H9 (cell line): ENCODE results near the gene MAD1L1. TPM values are rescaled to one million over a fixed set of nuclear protein-coding genes. Genes with fewer than 3 reads are reported as not detected.

Experiments
- DNase-seq: peaks from one replicate; pipeline ENCODE4 v3.0.0-alpha.2; 2017
- H2AFZ ChIP-seq: one replicate; pipeline ENCODE4 v1.6.1; 2013; ENCODE audit warnings: mild to moderate bottlenecking, low read length, control low read depth, moderate library complexity
- H2AK5ac ChIP-seq: 2 replicates; pipeline ENCODE4 v1.6.1; 2013; ENCODE audit warnings: low read length, control low read depth, mixed read lengths; ENCODE audit not compliant: insufficient read length
- H2BK120ac ChIP-seq: one replicate; pipeline ENCODE4 v1.6.1; 2013; ENCODE audit warnings: low read depth, mild to moderate bottlenecking, low read length, control low read depth, inconsistent platforms; ENCODE audit not compliant: poor library complexity, severe bottlenecking
- H2BK12ac ChIP-seq: 2 replicates; pipeline ENCODE4 v1.6.1; 2013; ENCODE audit warnings: low read length, control low read depth, mixed read lengths, low read depth; ENCODE audit not compliant: insufficient read length
- H2BK15ac ChIP-seq: 2 replicates; pipeline ENCODE4 v1.6.1; 2013; ENCODE audit warnings: low read depth, low read length, control low read depth
- H2BK20ac ChIP-seq: one replicate; pipeline ENCODE4 v1.6.1; 2013; ENCODE audit warnings: low read depth, mild to moderate bottlenecking, low read length, control low read depth, inconsistent platforms; ENCODE audit not compliant: poor library complexity, severe bottlenecking
- H2BK5ac ChIP-seq: 2 replicates; pipeline ENCODE4 v1.6.1; 2013; ENCODE audit warnings: low read length, control low read depth, mixed read lengths; ENCODE audit not compliant: insufficient read length
- H3K14ac ChIP-seq: 2 replicates; pipeline ENCODE4 v1.6.1; 2013; ENCODE audit warnings: low read length, control low read depth; ENCODE audit not compliant: insufficient read depth
- H3K18ac ChIP-seq: 2 replicates; pipeline ENCODE4 v1.6.1; 2013; ENCODE audit warnings: low read depth, mild to moderate bottlenecking, mixed read lengths, low read length, control low read depth; ENCODE audit not compliant: insufficient read length
- H3K23ac ChIP-seq: 2 replicates; pipeline ENCODE4 v1.6.1; 2013; ENCODE audit warnings: low read length, control low read depth, mixed read lengths, low read depth; ENCODE audit not compliant: insufficient read length
- H3K23me2 ChIP-seq: 2 replicates; pipeline ENCODE4 v1.6.1; 2013; ENCODE audit warnings: low read depth, mild to moderate bottlenecking, mixed read lengths, low read length, control low read depth; ENCODE audit not compliant: insufficient read length, poor library complexity, severe bottlenecking
- H3K27ac ChIP-seq: 2 replicates; pipeline ENCODE4 v1.5.1; 2013; ENCODE audit warnings: low read length, control low read depth, mixed read lengths, low read depth; ENCODE audit not compliant: insufficient read length
- H3K27me3 ChIP-seq: 2 replicates; pipeline ENCODE4 v1.6.1; 2013; ENCODE audit warnings: low read length, control low read depth, inconsistent platforms; ENCODE audit not compliant: insufficient read depth
- H3K4ac ChIP-seq: 2 replicates; pipeline ENCODE4 v1.6.1; 2013; ENCODE audit warnings: low read depth, mild to moderate bottlenecking, control low read depth, inconsistent platforms, low read length, moderate library complexity
- H3K4me1 ChIP-seq: 2 replicates; pipeline ENCODE4 v1.6.1; 2013; ENCODE audit warnings: low read length, control low read depth, inconsistent platforms; ENCODE audit not compliant: insufficient read depth
- H3K4me2 ChIP-seq: 2 replicates; pipeline ENCODE4 v1.6.1; 2013; ENCODE audit warnings: low read length, control low read depth, mixed read lengths; ENCODE audit not compliant: insufficient read length, insufficient read depth
- H3K56ac ChIP-seq: 2 replicates; pipeline ENCODE4 v1.6.1; 2013; ENCODE audit warnings: low read depth, mild to moderate bottlenecking, mixed read lengths, low read length, control low read depth; ENCODE audit not compliant: insufficient read length
- H3K79me1 ChIP-seq: 2 replicates; pipeline ENCODE4 v1.6.1; 2013; ENCODE audit warnings: low read depth, mild to moderate bottlenecking, moderate library complexity, low read length, control low read depth, inconsistent platforms; ENCODE audit not compliant: insufficient read depth, poor library complexity, severe bottlenecking
- H3K79me2 ChIP-seq: 2 replicates; pipeline ENCODE4 v1.6.1; 2013; ENCODE audit warnings: low read length, control low read depth, inconsistent platforms; ENCODE audit not compliant: insufficient read depth
- H3K9ac ChIP-seq: 2 replicates; pipeline ENCODE4 v1.6.1; 2013; ENCODE audit warnings: low read length, control low read depth, mixed read lengths; ENCODE audit not compliant: insufficient read length; ENCODE audit errors: extremely low read depth
- H3K9me3 ChIP-seq: one replicate; pipeline ENCODE4 v1.6.1; 2013; ENCODE audit warnings: low read depth, low read length, inconsistent platforms; ENCODE audit not compliant: control insufficient read depth
- H3T11ph ChIP-seq: one replicate; pipeline ENCODE4 v1.6.1; 2013; ENCODE audit warnings: mild to moderate bottlenecking, low read length, control low read depth, inconsistent platforms
- H4K20me1 ChIP-seq: one replicate; pipeline ENCODE4 v1.6.1; 2013; ENCODE audit not compliant: control insufficient read depth, insufficient read length, insufficient read depth
- H4K5ac ChIP-seq: 2 replicates; pipeline ENCODE4 v1.6.1; 2013; ENCODE audit warnings: low read depth, mild to moderate bottlenecking, mixed read lengths, low read length, control low read depth; ENCODE audit not compliant: insufficient read length
- H4K8ac ChIP-seq: replicated peaks from 2 replicates; pipeline ENCODE4 v1.6.1; 2013; ENCODE audit warnings: low read length, control low read depth, mixed read lengths, low read depth; ENCODE audit not compliant: insufficient read length
- H4K91ac ChIP-seq: 2 replicates; pipeline ENCODE4 v1.6.1; 2013; ENCODE audit warnings: low read depth, mild to moderate bottlenecking, moderate library complexity, mixed read lengths, low read length, control low read depth; ENCODE audit not compliant: insufficient read length
- H3K27ac Mint-ChIP-seq, 3 experiments: 2 replicates in 2 of 3; 3 replicates in 1 of 3; pipeline ENCODE4 v1.8.0; 2020 to 2021; ENCODE audit warnings: mixed read lengths in 3 of 3, mild to moderate bottlenecking in 1 of 3, moderate library complexity in 1 of 3
- H3K27me3 Mint-ChIP-seq: 2 replicates; pipeline ENCODE4 v1.8.0; 2021; ENCODE audit warnings: low read depth, mild to moderate bottlenecking, moderate library complexity, mixed read lengths
- H3K36me3 Mint-ChIP-seq, 3 experiments: 2 replicates in 2 of 3; 3 replicates in 1 of 3; pipeline ENCODE4 v1.8.0; 2020 to 2021; ENCODE audit warnings: low read depth in 3 of 3, mixed read lengths in 3 of 3; ENCODE audit not compliant: insufficient read depth in 1 of 3
- H3K4me1 Mint-ChIP-seq, 2 experiments: 2 replicates each; pipeline ENCODE4 v1.8.0; 2020; ENCODE audit warnings: mixed read lengths in 2 of 2
- H3K4me3 Mint-ChIP-seq, 2 experiments: 2 replicates in 1 of 2; 3 replicates in 1 of 2; pipeline ENCODE4 v1.8.0; 2020 to 2021; ENCODE audit warnings: mild to moderate bottlenecking in 2 of 2, mixed read lengths in 2 of 2, moderate library complexity in 1 of 2
- H3K9me3 Mint-ChIP-seq, 2 experiments: 2 replicates in 1 of 2; 3 replicates in 1 of 2; pipeline ENCODE4 v1.8.0; 2020; ENCODE audit warnings: mild to moderate bottlenecking in 2 of 2, mixed read lengths in 2 of 2, moderate library complexity in 1 of 2
- WGBS: extraction: QIAGEN DNeasy Blood & Tissue Kit; methylation state at CpG from one replicate; pipeline ENCODE4 v1.1.7; 2013; ENCODE audit warnings: missing lambda C conversion rate, low lambda C conversion rate, mixed read lengths; ENCODE audit not compliant: insufficient read length; ENCODE audit errors: extremely low coverage; 5-methylcytosine and 5-hydroxymethylcytosine counted together
- total RNA-seq: library from RNA; stranded (reverse); gene quantifications from 2 replicates; pipeline ENCODE4 v1.2.1, GENCODE V29; 2021
- TF ChIP-seq, protein P1 (sequence below): fragments of 200-600 bp; sonication (generic); conservative IDR thresholded peaks from 3 replicates; pipeline ENCODE4 v1.8.0; 2021; ENCODE audit warnings: antibody characterized with exemption, mild to moderate bottlenecking

MAD1L1 gene
- total RNA-seq, 1 experiment from 2014 or later, result 39.0 TPM

DNA sequence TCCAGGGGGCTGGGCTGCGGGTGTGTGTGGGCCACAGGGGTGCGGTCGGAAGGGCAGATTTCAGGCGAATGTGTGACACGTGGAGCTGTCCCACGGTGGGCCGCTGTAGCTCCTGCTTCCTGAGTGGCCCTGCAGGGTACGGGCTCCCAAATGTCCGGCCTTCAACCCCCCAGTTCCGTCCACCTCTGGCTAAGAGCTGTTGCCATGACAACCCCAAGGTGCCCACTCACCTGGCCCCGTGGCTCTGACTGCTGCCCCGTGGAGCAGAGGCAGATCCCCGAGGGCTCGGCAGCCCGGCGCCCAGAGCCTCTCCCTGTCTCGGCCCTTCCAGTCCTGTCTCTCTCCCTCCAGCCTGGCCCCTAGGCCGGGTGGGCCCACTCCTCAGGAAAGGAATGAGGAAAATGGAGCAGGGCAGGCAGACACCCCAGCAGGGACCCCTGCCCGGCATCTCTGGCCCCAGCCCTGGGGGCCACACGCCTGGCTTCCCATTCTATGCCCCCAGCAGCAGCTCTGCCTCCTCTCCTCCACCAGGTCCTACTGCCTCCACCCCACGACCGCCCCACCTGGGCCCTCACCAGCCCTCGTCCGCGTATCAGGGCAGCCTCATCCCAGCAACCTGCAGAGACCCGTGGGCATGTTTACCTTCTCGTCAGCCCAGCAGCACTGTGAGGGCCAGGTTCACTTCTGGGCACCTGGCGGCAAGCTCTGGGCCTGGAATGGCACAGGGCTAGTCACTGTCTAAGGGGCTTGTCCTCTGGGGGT lies 347.1 kb downstream of the MAD1L1 start:
- H3K4me1 Mint-ChIP-seq, result peaks cover 7% of the 10 kb centered on the region in 2 experiments
- no peak overlapping the region for H3K18ac ChIP-seq
- H2AK5ac ChIP-seq, result no peak overlapping the region
- no peak overlapping the region for H3K4me3 Mint-ChIP-seq
- peak overlapping the region in 2 of 3 experiments; percentile 17 to 83; a peak in 1 of 7 replicates for H3K27ac Mint-ChIP-seq
- no peak overlapping the region for H4K8ac ChIP-seq
- H2BK5ac ChIP-seq, result no peak overlapping the region
- H3T11ph ChIP-seq, result no peak overlapping the region
- H3K36me3 Mint-ChIP-seq, result peaks cover 21 to 24% (median 22%) of the 10 kb centered on the region in 3 experiments
- H3K56ac ChIP-seq, result no peak overlapping the region
- H2BK12ac ChIP-seq, result no peak overlapping the region
- no peaks in the 10 kb centered on the region for H3K4me1 ChIP-seq
- TF ChIP-seq, protein P1, sequence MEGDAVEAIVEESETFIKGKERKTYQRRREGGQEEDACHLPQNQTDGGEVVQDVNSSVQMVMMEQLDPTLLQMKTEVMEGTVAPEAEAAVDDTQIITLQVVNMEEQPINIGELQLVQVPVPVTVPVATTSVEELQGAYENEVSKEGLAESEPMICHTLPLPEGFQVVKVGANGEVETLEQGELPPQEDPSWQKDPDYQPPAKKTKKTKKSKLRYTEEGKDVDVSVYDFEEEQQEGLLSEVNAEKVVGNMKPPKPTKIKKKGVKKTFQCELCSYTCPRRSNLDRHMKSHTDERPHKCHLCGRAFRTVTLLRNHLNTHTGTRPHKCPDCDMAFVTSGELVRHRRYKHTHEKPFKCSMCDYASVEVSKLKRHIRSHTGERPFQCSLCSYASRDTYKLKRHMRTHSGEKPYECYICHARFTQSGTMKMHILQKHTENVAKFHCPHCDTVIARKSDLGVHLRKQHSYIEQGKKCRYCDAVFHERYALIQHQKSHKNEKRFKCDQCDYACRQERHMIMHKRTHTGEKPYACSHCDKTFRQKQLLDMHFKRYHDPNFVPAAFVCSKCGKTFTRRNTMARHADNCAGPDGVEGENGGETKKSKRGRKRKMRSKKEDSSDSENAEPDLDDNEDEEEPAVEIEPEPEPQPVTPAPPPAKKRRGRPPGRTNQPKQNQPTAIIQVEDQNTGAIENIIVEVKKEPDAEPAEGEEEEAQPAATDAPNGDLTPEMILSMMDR, result no peak
- H3K79me2 ChIP-seq, result no peaks in the 10 kb centered on the region
- no peak overlapping the region for H2AFZ ChIP-seq
- peaks cover 7% of the 10 kb centered on the region for H3K9me3 ChIP-seq
- no peak overlapping the region for H3K4ac ChIP-seq
- H4K5ac ChIP-seq, result no peak overlapping the region
- H4K20me1 ChIP-seq, result no peaks in the 10 kb centered on the region
- H3K27ac ChIP-seq, result no peak overlapping the region
- H3K27me3 ChIP-seq, result no peaks in the 10 kb centered on the region
- H3K4me2 ChIP-seq, result no peak overlapping the region
- H3K9ac ChIP-seq, result no peak overlapping the region
- DNase-seq, result no peak
- H3K23ac ChIP-seq, result no peak overlapping the region
- no peak overlapping the region for H2BK20ac ChIP-seq
- H4K91ac ChIP-seq, result no peak overlapping the region
- H3K23me2 ChIP-seq, result no peaks in the 10 kb centered on the region
- H3K9me3 Mint-ChIP-seq, result peaks cover 12 to 19% of the 10 kb centered on the region in 2 experiments
- no peaks in the 10 kb centered on the region; the same call in 1 of the 2 replicates for H3K27me3 Mint-ChIP-seq
- no peak overlapping the region for H2BK120ac ChIP-seq
- no peaks in the 10 kb centered on the region for H3K79me1 ChIP-seq
- WGBS, result no CpG with 5 or more reads among the region's 28 CpGs
- no peak overlapping the region for H3K14ac ChIP-seq
- no peak overlapping the region for H2BK15ac ChIP-seq
